HEK293 (cell line): Measurements from ENCODE around the gene SORBS2.

Source experiments
- CTCF ChIA-PET: fragments of 350-600 bp; formaldehyde crosslinking; extraction: SDS; loops from one replicate; lab custom pipeline; 2021; ENCODE audit warnings: antibody characterized with exemption; lab: Yijun Ruan, JAX
- POLR2A ChIA-PET: fragments of 300-600 bp; formaldehyde crosslinking; extraction: SDS; loops from one replicate; lab custom pipeline; 2020; ENCODE audit warnings: antibody characterized with exemption, inconsistent platforms; lab: Yijun Ruan, JAX
- H3K27ac ChIP-seq: fragments of 200-500 bp; sonication (Bioruptor generic); 2 replicates; pipeline ENCODE4 v1.5.1; 2014; ENCODE audit warnings: low read depth, low read length, control low read depth, inconsistent platforms; ENCODE audit errors: extremely low read depth
- H3K36me3 ChIP-seq, 2 experiments: fragments of 200-500 bp in 1 of 2; sonication (Bioruptor generic) in 1 of 2; 1 replicate in 1 of 2; 2 replicates in 1 of 2; pipeline ENCODE4 v1.5.1; 2014 to 2017; ENCODE audit warnings: inconsistent platforms in 2 of 2, low read length in 2 of 2; ENCODE audit not compliant: control insufficient read depth in 2 of 2, insufficient read depth in 1 of 2
- H3K4me1 ChIP-seq: fragments of 200-500 bp; sonication (Bioruptor generic); 2 replicates; pipeline ENCODE4 v1.5.1; 2014; ENCODE audit warnings: mild to moderate bottlenecking, low read length, inconsistent platforms; ENCODE audit not compliant: control insufficient read depth, insufficient read depth
- H3K4me3 ChIP-seq: 2 replicates; pipeline ENCODE4 v1.5.1; 2011; ENCODE audit warnings: low read depth, mild to moderate bottlenecking, control low read depth, low read length, moderate library complexity
- H3K9me3 ChIP-seq: fragments of 200-500 bp; sonication (Bioruptor generic); 2 replicates; pipeline ENCODE4 v1.5.1; 2014; ENCODE audit warnings: low read depth, low read length, inconsistent platforms; ENCODE audit not compliant: control insufficient read depth, insufficient read depth
- SP3 ChIP-seq: fragments of 450-650 bp; formaldehyde crosslinking; IDR thresholded peaks from 2 replicates; pipeline ENCODE4 v1.5.1; 2016; ENCODE audit warnings: missing biosample characterization, missing genetic modification characterization
- TSHZ1 ChIP-seq: fragments of 450-650 bp; formaldehyde crosslinking; IDR thresholded peaks from 2 replicates; pipeline ENCODE4 v1.5.1; 2016; ENCODE audit warnings: missing biosample characterization, missing genetic modification characterization, borderline replicate concordance
- ZNF248 ChIP-seq: fragments of 450-650 bp; formaldehyde crosslinking; IDR thresholded peaks from 2 replicates; pipeline ENCODE4 v1.5.1; 2017; ENCODE audit warnings: missing biosample characterization, missing genetic modification characterization
- ZNF311 ChIP-seq: fragments of 450-650 bp; formaldehyde crosslinking; IDR thresholded peaks from 2 replicates; pipeline ENCODE4 v1.5.1; 2017; ENCODE audit warnings: missing biosample characterization, missing genetic modification characterization, borderline replicate concordance
- ZNF335 ChIP-seq: fragments of 450-650 bp; formaldehyde crosslinking; conservative IDR thresholded peaks from 2 replicates; pipeline ENCODE4 v1.5.1; 2016; ENCODE audit warnings: missing biosample characterization, missing genetic modification characterization
- ZNF354C ChIP-seq: fragments of 450-650 bp; formaldehyde crosslinking; IDR thresholded peaks from 2 replicates; pipeline ENCODE4 v1.5.1; 2016; ENCODE audit warnings: missing biosample characterization, missing genetic modification characterization, low read depth, borderline replicate concordance
- ZNF473 ChIP-seq: fragments of 450-650 bp; formaldehyde crosslinking; IDR thresholded peaks from 2 replicates; pipeline ENCODE4 v1.5.1; 2017; ENCODE audit warnings: missing biosample characterization, missing genetic modification characterization
- ZNF513 ChIP-seq: fragments of 450-650 bp; IDR thresholded peaks from 2 replicates; pipeline ENCODE4 v1.5.1; 2018; ENCODE audit warnings: missing biosample characterization, missing genetic modification characterization
- ZNF555 ChIP-seq: fragments of 450-650 bp; formaldehyde crosslinking; conservative IDR thresholded peaks from 2 replicates; pipeline ENCODE4 v1.5.1; 2017; ENCODE audit warnings: missing biosample characterization, mild to moderate bottlenecking, missing genetic modification characterization, inconsistent platforms
- ZNF639 ChIP-seq: fragments of 450-650 bp; formaldehyde crosslinking; IDR thresholded peaks from 2 replicates; pipeline ENCODE4 v1.5.1; 2016; ENCODE audit warnings: missing biosample characterization, missing genetic modification characterization
- ZNF664 ChIP-seq: fragments of 450-650 bp; formaldehyde crosslinking; IDR thresholded peaks from 2 replicates; pipeline ENCODE4 v1.5.1; 2016; ENCODE audit warnings: missing biosample characterization, missing genetic modification characterization
- ZNF692 ChIP-seq: fragments of 450-650 bp; formaldehyde crosslinking; IDR thresholded peaks from 2 replicates; pipeline ENCODE4 v1.5.1; 2016; ENCODE audit warnings: missing biosample characterization, missing genetic modification characterization
- ZNF768 ChIP-seq: fragments of 450-650 bp; formaldehyde crosslinking; IDR thresholded peaks from 2 replicates; pipeline ENCODE4 v1.5.1; 2018; ENCODE audit warnings: missing biosample characterization, mild to moderate bottlenecking, missing genetic modification characterization

The SORBS2 gene

GRCh38 chr4:185666156-185666555 is 145.8 kb downstream of the SORBS2 start:
- CTCF ChIA-PET: interaction anchor here (0.6 kb wide), 1 partner anchor 11 kb away, joined by 3 read pairs; no protein-coding TSS in a partner anchor

GRCh38 chr4:185665655-185666054 is 146.3 kb downstream of the SORBS2 start:
- no peak for TF ChIP-seq ZNF354C (tag by site-specific recombination)
- CTCF ChIA-PET: interaction anchor here (0.6 to 1.1 kb wide), 2 partner anchors 11 to 372 kb away, joined by 3 to 5 read pairs; no protein-coding TSS in a partner anchor
- no peaks in the 10 kb centered on the region for H3K36me3 ChIP-seq
- POLR2A ChIA-PET: no interaction called here
- no peak overlapping the region for H3K4me3 ChIP-seq
- no peaks in the 10 kb centered on the region for H3K9me3 ChIP-seq
- H3K27ac ChIP-seq: no peak overlapping the region
- no peaks in the 10 kb centered on the region for H3K4me1 ChIP-seq

More at GRCh38 chr4:185666156-185666555, 145.8 kb downstream of the SORBS2 start:
- H3K4me3 ChIP-seq: no peak overlapping the region
- H3K4me1 ChIP-seq: no peaks in the 10 kb centered on the region
- POLR2A ChIA-PET: no interaction called here
- TF ChIP-seq ZNF513 (no peak), SP3 (tag by site-specific recombination) (no peak), ZNF664 (tag by site-specific recombination) (no peak), ZNF555 (tag by site-specific recombination) (no peak)
- H3K36me3 ChIP-seq: no peaks in the 10 kb centered on the region
- H3K9me3 ChIP-seq: no peaks in the 10 kb centered on the region
- no peak overlapping the region for H3K27ac ChIP-seq

GRCh38 chr4:185664481-185664880 is 147.5 kb downstream of the SORBS2 start:
- CTCF ChIA-PET: interaction anchor here (1.1 kb wide), 1 partner anchor 374 kb away, joined by 5 read pairs; no protein-coding TSS in a partner anchor
- TF ChIP-seq ZNF692 (no peak), TSHZ1 (tag by site-specific recombination) (no peak), ZNF473 (tag by site-specific recombination) (no peak), ZNF311 (no peak), ZNF335 (tag by site-specific recombination) (no peak), ZNF768 (tag by site-specific recombination) (no peak), ZNF248 (tag by site-specific recombination) (no peak), ZNF639 (tag by site-specific recombination) (no peak)

More at GRCh38 chr4:185664481-185664880, 147.5 kb downstream of the SORBS2 start:
- POLR2A ChIA-PET: no interaction called here
- no peak overlapping the region for H3K4me3 ChIP-seq
- no peaks in the 10 kb centered on the region for H3K9me3 ChIP-seq
- no peak overlapping the region for H3K27ac ChIP-seq
- no peaks in the 10 kb centered on the region for H3K4me1 ChIP-seq
- no peaks in the 10 kb centered on the region for H3K36me3 ChIP-seq
